Mesenchymal stem cell (in vitro differentiated cells and primary cell): ENCODE measurements around the gene ADK.

ENCODE experiments used
- DNase-seq: peaks from one replicate; pipeline ENCODE4 v3.0.0-alpha.2; 2013
- H2AFZ ChIP-seq: one replicate; pipeline ENCODE4 v1.6.1; 2013; ENCODE audit warnings: low read depth, mild to moderate bottlenecking, control low read depth, inconsistent platforms, low read length, moderate library complexity
- H2AK5ac ChIP-seq: 2 replicates; pipeline ENCODE4 v1.6.1; 2013; ENCODE audit warnings: low read length, moderate library complexity, mild to moderate bottlenecking, inconsistent platforms; ENCODE audit not compliant: severe bottlenecking
- H2BK120ac ChIP-seq: one replicate; pipeline ENCODE4 v1.6.1; 2013; ENCODE audit warnings: low read depth, mild to moderate bottlenecking, inconsistent platforms, low read length, moderate library complexity
- H2BK12ac ChIP-seq, 2 experiments: one replicate each; pipeline ENCODE4 v1.6.1; 2013; ENCODE audit warnings: inconsistent platforms in 2 of 2, low read length in 2 of 2, mild to moderate bottlenecking in 2 of 2, moderate library complexity in 2 of 2, control low read depth in 1 of 2
- H2BK15ac ChIP-seq: one replicate; pipeline ENCODE4 v1.6.1; 2013; ENCODE audit warnings: mild to moderate bottlenecking, low read depth, inconsistent platforms; ENCODE audit not compliant: poor library complexity, severe bottlenecking
- H2BK5ac ChIP-seq: 2 replicates; pipeline ENCODE4 v1.6.1; 2013; ENCODE audit warnings: low read depth, mild to moderate bottlenecking, low read length, control low read depth, inconsistent platforms; ENCODE audit not compliant: poor library complexity, severe bottlenecking
- H3K14ac ChIP-seq, 2 experiments: one replicate each; pipeline ENCODE4 v1.6.1; 2013; ENCODE audit warnings: inconsistent platforms in 2 of 2, low read length in 2 of 2, control low read depth in 1 of 2, mild to moderate bottlenecking in 1 of 2, moderate library complexity in 1 of 2
- H3K18ac ChIP-seq, 2 experiments: one replicate each; pipeline ENCODE4 v1.6.1; 2013; ENCODE audit warnings: inconsistent platforms in 2 of 2, low read length in 2 of 2, control low read depth in 1 of 2, low read depth in 1 of 2, mild to moderate bottlenecking in 1 of 2
- H3K23ac ChIP-seq, 2 experiments: one replicate each; pipeline ENCODE4 v1.6.1; 2013; ENCODE audit warnings: inconsistent platforms in 2 of 2, low read length in 2 of 2, mild to moderate bottlenecking in 2 of 2, moderate library complexity in 2 of 2, control low read depth in 1 of 2
- H3K27ac ChIP-seq: 2 replicates; pipeline ENCODE4 v1.5.1; 2013; ENCODE audit warnings: mild to moderate bottlenecking, moderate library complexity, low read length, control low read depth, inconsistent platforms; ENCODE audit not compliant: poor library complexity, severe bottlenecking
- H3K27me3 ChIP-seq, 2 experiments: 2 replicates each; pipeline versions ENCODE4 v1.6.1 to v1.7.0; 2013; ENCODE audit warnings: low read length in 2 of 2, mild to moderate bottlenecking in 2 of 2, moderate library complexity in 2 of 2, control low read depth in 1 of 2, inconsistent platforms in 1 of 2; ENCODE audit not compliant: control insufficient read depth in 1 of 2, insufficient read depth in 1 of 2
- H3K36me3 ChIP-seq, 2 experiments: 2 replicates each; pipeline versions ENCODE4 v1.6.1 to v1.7.0; 2013; ENCODE audit warnings: low read length in 2 of 2, control low read depth in 1 of 2, inconsistent platforms in 1 of 2, low read depth in 1 of 2, mild to moderate bottlenecking in 1 of 2; ENCODE audit not compliant: insufficient read depth in 2 of 2, control insufficient read depth in 1 of 2
- H3K4ac ChIP-seq, 2 experiments: one replicate each; pipeline ENCODE4 v1.6.1; 2013; ENCODE audit warnings: inconsistent platforms in 2 of 2, low read length in 2 of 2, mild to moderate bottlenecking in 2 of 2, moderate library complexity in 2 of 2, control low read depth in 1 of 2, low read depth in 1 of 2
- H3K4me1 ChIP-seq: 2 replicates; pipeline ENCODE4 v1.6.1; 2013; ENCODE audit warnings: low read depth, low read length, control low read depth; ENCODE audit not compliant: control insufficient read depth, insufficient read depth
- H3K4me2 ChIP-seq: 2 replicates; pipeline ENCODE4 v1.6.1; 2013; ENCODE audit warnings: low read length, mild to moderate bottlenecking, inconsistent platforms; ENCODE audit not compliant: poor library complexity, severe bottlenecking
- H3K4me3 ChIP-seq, 2 experiments: 2 replicates each; pipeline versions ENCODE4 v1.5.1 to v1.7.0; 2013; ENCODE audit warnings: low read length in 2 of 2, mild to moderate bottlenecking in 2 of 2, control low read depth in 1 of 2, low read depth in 1 of 2; ENCODE audit not compliant: insufficient read depth in 1 of 2
- H3K79me1 ChIP-seq: replicated peaks from 2 replicates; pipeline ENCODE4 v1.6.1; 2013; ENCODE audit warnings: mild to moderate bottlenecking, control low read depth, low read length, inconsistent platforms; ENCODE audit not compliant: poor library complexity, severe bottlenecking
- H3K9ac ChIP-seq: 2 replicates; pipeline ENCODE4 v1.7.0; 2013; ENCODE audit warnings: mild to moderate bottlenecking, low read length, moderate library complexity
- H3K9me3 ChIP-seq: 2 replicates; pipeline ENCODE4 v1.7.0; 2013; ENCODE audit warnings: mild to moderate bottlenecking, low read length; ENCODE audit not compliant: control insufficient read depth
- H4K8ac ChIP-seq: one replicate; pipeline ENCODE4 v1.6.1; 2013; ENCODE audit warnings: inconsistent platforms, mild to moderate bottlenecking, low read length, moderate library complexity
- H4K91ac ChIP-seq: one replicate; pipeline ENCODE4 v1.6.1; 2013; ENCODE audit warnings: mild to moderate bottlenecking, low read length, inconsistent platforms
- WGBS: methylation state at CpG from one replicate; pipeline ENCODE4 v1.1.7; 2013; ENCODE audit warnings: mixed read lengths; 5-methylcytosine and 5-hydroxymethylcytosine counted together

ADK gene

DNA sequence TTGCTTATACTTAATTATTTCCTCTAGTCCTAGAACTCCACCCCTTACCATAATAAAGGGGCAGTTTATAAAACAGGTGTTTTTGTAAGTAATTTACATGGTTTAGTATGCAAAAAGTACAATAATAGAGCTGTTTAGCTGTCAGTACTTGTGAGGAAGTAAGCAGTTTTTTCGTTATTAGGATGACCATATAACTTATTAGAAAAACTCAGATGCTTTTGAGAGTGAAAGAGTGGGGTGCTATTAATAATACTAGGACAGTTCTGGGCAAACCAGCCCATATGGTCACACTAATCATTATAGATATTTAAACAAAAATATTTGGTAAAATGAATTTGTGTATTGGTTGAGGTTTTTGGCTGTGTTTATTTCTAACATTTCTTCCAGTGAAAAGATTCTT, 473.5 kb downstream of the ADK start:
- no peak overlapping the region for H2AK5ac ChIP-seq
- no peak for DNase-seq
- H2BK15ac ChIP-seq = no peak overlapping the region
- H3K14ac ChIP-seq = no peak overlapping the region
- H3K4me2 ChIP-seq = no peak overlapping the region
- H2BK12ac ChIP-seq = no peak overlapping the region
- H4K8ac ChIP-seq = no peak overlapping the region
- no peak overlapping the region for H3K18ac ChIP-seq
- H2BK5ac ChIP-seq = no peak overlapping the region
- H2AFZ ChIP-seq = no peak overlapping the region
- H3K36me3 ChIP-seq = peaks cover 0 to 3% of the 10 kb centered on the region in 2 experiments
- H4K91ac ChIP-seq = no peak overlapping the region
- WGBS = 88% methylated on average over 1 of the region's 1 CpG
- no peak overlapping the region for H3K23ac ChIP-seq
- H3K4me3 ChIP-seq = no peak overlapping the region
- no peaks in the 10 kb centered on the region for H3K4me1 ChIP-seq
- H3K27me3 ChIP-seq = no peaks in the 10 kb centered on the region
- H2BK120ac ChIP-seq = no peak overlapping the region
- H3K9ac ChIP-seq = no peak overlapping the region
- peaks cover 4% of the 10 kb centered on the region for H3K79me1 ChIP-seq
- H3K27ac ChIP-seq = no peak overlapping the region
- no peak overlapping the region for H3K4ac ChIP-seq
- H3K9me3 ChIP-seq = peaks cover 25% of the 10 kb centered on the region

DNA sequence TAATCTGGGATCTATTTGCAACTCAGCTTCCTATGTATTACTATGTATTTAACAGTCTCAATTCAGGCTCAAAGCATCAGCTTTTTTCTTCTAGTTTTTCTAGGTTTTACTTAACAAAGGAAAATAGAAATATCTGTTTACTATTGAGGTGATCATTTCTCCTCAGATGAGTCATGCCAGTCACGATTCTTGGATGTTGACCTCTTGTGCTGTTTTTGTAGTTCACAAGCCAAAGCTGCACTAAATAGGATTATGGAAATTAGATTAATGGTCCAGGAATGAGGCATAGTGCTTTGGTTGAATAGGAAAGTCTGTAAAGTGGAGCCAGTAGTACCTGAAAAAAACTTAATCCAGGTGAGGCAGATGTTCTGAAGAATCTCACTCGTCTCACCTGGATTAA, 477.1 kb downstream of the ADK start:
- H2BK120ac ChIP-seq = no peak overlapping the region
- H3K14ac ChIP-seq = no peak overlapping the region
- no peak overlapping the region for H3K4me3 ChIP-seq
- H3K9ac ChIP-seq = no peak overlapping the region
- H3K9me3 ChIP-seq = peaks cover 8% of the 10 kb centered on the region
- no peak overlapping the region for H4K8ac ChIP-seq
- no peaks in the 10 kb centered on the region for H3K4me1 ChIP-seq
- no peak overlapping the region for H2AK5ac ChIP-seq
- WGBS = 87% methylated on average over 2 of the region's 2 CpGs
- H3K18ac ChIP-seq = no peak overlapping the region
- no peak overlapping the region for H3K4me2 ChIP-seq
- no peak overlapping the region for H3K23ac ChIP-seq
- no peak overlapping the region for H4K91ac ChIP-seq
- H3K36me3 ChIP-seq = peaks cover 0 to 14% of the 10 kb centered on the region in 2 experiments
- no peak overlapping the region for H2BK12ac ChIP-seq
- H3K27me3 ChIP-seq = no peaks in the 10 kb centered on the region
- no peak overlapping the region for H2BK5ac ChIP-seq
- H2BK15ac ChIP-seq = no peak overlapping the region
- peaks cover 4% of the 10 kb centered on the region for H3K79me1 ChIP-seq
- no peak overlapping the region for H3K27ac ChIP-seq
- no peak for DNase-seq
- no peak overlapping the region for H2AFZ ChIP-seq
- H3K4ac ChIP-seq = no peak overlapping the region

DNA sequence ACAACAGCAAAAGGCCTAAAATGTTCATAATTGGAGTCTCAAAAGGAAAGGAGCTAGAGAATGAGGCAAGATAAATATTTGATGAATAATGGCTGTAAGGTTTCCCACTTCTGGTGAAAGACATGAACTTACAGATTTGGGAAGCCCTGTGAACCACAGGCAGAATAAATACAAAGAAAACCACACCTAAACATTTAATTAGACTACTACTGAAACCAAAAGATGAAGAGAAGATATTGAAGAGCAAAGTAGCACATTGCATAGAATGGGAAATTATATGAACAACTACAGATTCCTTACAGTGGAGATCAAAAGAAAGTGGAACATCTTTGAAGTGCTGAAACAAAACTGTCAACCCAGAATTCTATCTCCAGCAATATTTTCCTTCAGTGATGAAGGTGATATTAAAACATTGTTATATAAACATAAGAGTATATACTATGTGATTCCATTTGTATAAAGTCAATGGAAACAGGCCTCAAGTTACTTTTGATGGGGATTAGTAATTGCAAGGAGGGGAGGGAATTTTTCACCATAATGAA, 484.0 kb downstream of the ADK start:
- H3K23ac ChIP-seq = no peak overlapping the region
- H3K18ac ChIP-seq = no peak overlapping the region
- H3K4me3 ChIP-seq = peak overlapping the region in 1 of 2 experiments; percentile 28

DNA sequence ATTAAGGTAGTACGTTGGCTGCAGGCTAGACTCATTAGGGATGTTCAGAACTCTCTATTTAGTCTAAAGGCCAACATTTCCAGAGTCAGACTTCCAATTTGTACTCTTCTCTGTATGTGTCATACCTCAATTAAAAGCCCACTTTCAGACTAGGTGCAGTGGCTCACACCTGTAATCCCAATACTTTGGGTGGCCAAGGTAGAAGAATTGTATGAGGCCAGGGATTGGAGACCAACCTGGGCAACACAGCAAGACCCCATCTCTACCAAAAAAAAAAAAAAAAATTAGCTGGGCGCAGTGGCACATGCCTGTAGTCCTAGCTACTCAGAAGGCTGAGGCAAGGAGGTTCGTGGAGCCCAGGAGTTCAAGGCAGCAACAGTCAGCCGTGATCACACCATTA, 484.6 kb downstream of the ADK start:
- no peaks in the 10 kb centered on the region for H3K27me3 ChIP-seq
- no peak overlapping the region for H4K91ac ChIP-seq
- H2AFZ ChIP-seq = no peak overlapping the region
- WGBS = 91% methylated on average over 4 of the region's 4 CpGs
- no peaks in the 10 kb centered on the region for H3K79me1 ChIP-seq
- no peaks in the 10 kb centered on the region for H3K4me1 ChIP-seq
- H3K9ac ChIP-seq = no peak overlapping the region
- peaks cover 33% of the 10 kb centered on the region for H3K9me3 ChIP-seq
- no peak overlapping the region for H3K14ac ChIP-seq
- H3K4me2 ChIP-seq = no peak overlapping the region
- H3K27ac ChIP-seq = no peak overlapping the region
- no peak overlapping the region for H4K8ac ChIP-seq
- peaks cover 2 to 35% of the 10 kb centered on the region in 2 experiments for H3K36me3 ChIP-seq
- no peak overlapping the region for H2BK12ac ChIP-seq
- no peak for DNase-seq
- no peak overlapping the region for H2AK5ac ChIP-seq
- H3K23ac ChIP-seq = no peak overlapping the region
- H3K4me3 ChIP-seq = peak overlapping the region in 1 of 2 experiments; percentile 28
- H2BK15ac ChIP-seq = no peak overlapping the region
- H3K4ac ChIP-seq = no peak overlapping the region
- H2BK120ac ChIP-seq = no peak overlapping the region
- no peak overlapping the region for H2BK5ac ChIP-seq
- H3K18ac ChIP-seq = no peak overlapping the region

More for the DNA sequence above, 484.0 kb downstream of the ADK start:
- Histone ChIP-seq H4K91ac (no peak overlapping the region), H3K9ac (no peak overlapping the region), H3K36me3 (peaks cover 2 to 35% of the 10 kb centered on the region in 2 experiments), H3K14ac (no peak overlapping the region), H3K27me3 (no peaks in the 10 kb centered on the region), H2AFZ (no peak overlapping the region), H3K27ac (no peak overlapping the region), H3K79me1 (no peaks in the 10 kb centered on the region), H2BK120ac (no peak overlapping the region), H2AK5ac (no peak overlapping the region), H2BK5ac (no peak overlapping the region), H4K8ac (no peak overlapping the region), H3K9me3 (peaks cover 33% of the 10 kb centered on the region), H3K4ac (no peak overlapping the region), H3K4me2 (no peak overlapping the region), H2BK15ac (no peak overlapping the region), H2BK12ac (no peak overlapping the region), H3K4me1 (no peaks in the 10 kb centered on the region)
- DNase-seq = no peak
